NCI-H1092 treated with DMSO at 0.1 percent for 48 hours (cell line): ENCODE data around the gene TRIM34.
"Not testable (repeated sequence)": the region's sequence is repeated elsewhere in the genome, so short reads cannot be mapped to it uniquely, and the experiment has no call there.

Source experiments
- DNase-seq: peaks from one replicate; lab custom pipeline; 2025; lab: John Stamatoyannopoulos, UW

The TRIM34 gene

GRCh38 chr11:5684036-5684645, 59.3 kb downstream of the TRIM34 start:
- DNase-seq: no peak

- DNase-seq: no peak
These were observed 60.0 kb downstream of the TRIM34 start, which contains the start of gene TRIM5 for GRCh38 chr11:5684646-5685362. Gene TRIM5 (minus strand): TSS chr11:5685074. CDS start chr11:5680177, 4,897 bp downstream.

- no peak for DNase-seq
These were observed 61.6 kb downstream of the TRIM34 start for GRCh38 chr11:5686426-5686825.

GRCh38 chr11:5688482-5688881, 63.7 kb downstream of the TRIM34 start:
- DNase-seq: no peak

- no peak for DNase-seq
These were observed 64.8 kb downstream of the TRIM34 start, which contains the start of gene TRIM22 for GRCh38 chr11:5689551-5689983. Gene TRIM22 (plus strand): TSS chr11:5689790. CDS start chr11:5696233, 6,443 bp downstream.

GRCh38 chr11:5690216-5690615, 65.4 kb downstream of the TRIM34 start:
- no peak for DNase-seq

GRCh38 chr11:5690736-5691135, 65.9 kb downstream of the TRIM34 start:
- no peak for DNase-seq

GRCh38 chr11:5691238-5691963, 66.6 kb downstream of the TRIM34 start:
- DNase-seq: not testable (repeated sequence)

GRCh38 chr11:5691964-5692361, 67.2 kb downstream of the TRIM34 start:
- no peak for DNase-seq
